Measurements from ENCODE around the gene VANGL2.

- no peak for TF ChIP-seq CTCF (conservative IDR thresholded peaks at IDR 0.05; ENCODE audit: low read length)
- no peak for TF ChIP-seq EZH2phosphoT487 (IDR thresholded peaks at IDR 0.05; ENCODE audit: borderline replicate concordance, low read depth, low read length)
Measured at GRCh38 chr1:160429125-160429561, 28.8 kb downstream of the VANGL2 start.

Measured in OCI-LY7 (cell line).